ENCODE measurements around the gene ADGRL2.

DNA sequence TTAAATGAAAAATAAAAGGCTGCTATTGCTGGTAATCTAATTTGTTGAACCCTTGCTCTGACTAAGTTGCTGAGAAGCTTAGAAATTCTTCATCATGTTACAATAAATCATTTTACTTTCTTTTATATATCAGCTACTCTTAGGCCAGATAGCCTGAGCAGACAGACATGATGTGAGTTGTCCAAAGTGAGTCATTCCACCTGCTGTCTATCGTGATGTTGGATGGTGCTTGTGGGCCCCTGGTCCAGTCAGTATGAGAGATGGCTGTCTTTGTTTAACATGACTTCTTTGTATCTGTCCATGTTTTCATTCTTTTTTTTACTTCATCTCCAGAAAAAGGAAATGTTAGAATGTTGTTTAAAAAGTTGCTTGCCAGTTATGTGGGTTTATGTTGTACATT is 188.8 kb downstream of the ADGRL2 start:
- TF ChIP-seq, protein P1, sequence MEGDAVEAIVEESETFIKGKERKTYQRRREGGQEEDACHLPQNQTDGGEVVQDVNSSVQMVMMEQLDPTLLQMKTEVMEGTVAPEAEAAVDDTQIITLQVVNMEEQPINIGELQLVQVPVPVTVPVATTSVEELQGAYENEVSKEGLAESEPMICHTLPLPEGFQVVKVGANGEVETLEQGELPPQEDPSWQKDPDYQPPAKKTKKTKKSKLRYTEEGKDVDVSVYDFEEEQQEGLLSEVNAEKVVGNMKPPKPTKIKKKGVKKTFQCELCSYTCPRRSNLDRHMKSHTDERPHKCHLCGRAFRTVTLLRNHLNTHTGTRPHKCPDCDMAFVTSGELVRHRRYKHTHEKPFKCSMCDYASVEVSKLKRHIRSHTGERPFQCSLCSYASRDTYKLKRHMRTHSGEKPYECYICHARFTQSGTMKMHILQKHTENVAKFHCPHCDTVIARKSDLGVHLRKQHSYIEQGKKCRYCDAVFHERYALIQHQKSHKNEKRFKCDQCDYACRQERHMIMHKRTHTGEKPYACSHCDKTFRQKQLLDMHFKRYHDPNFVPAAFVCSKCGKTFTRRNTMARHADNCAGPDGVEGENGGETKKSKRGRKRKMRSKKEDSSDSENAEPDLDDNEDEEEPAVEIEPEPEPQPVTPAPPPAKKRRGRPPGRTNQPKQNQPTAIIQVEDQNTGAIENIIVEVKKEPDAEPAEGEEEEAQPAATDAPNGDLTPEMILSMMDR (conservative IDR thresholded peaks at IDR 0.05 in 1 of 2, IDR thresholded peaks at IDR 0.05 in 1 of 2; ENCODE audit: extremely low read depth in 1 of 2, insufficient read depth in 1 of 2, low read depth in 1 of 2, low read length in 2 of 2) = no peak
- TF ChIP-seq EZH2 (IDR thresholded peaks at IDR 0.05; ENCODE audit: borderline replicate concordance, low read length) = no peak
